Mammary epithelial cell (primary cell): ENCODE results near the gene ADAMTS6.

ENCODE experiments used
- CTCF ChIP-seq, 2 donors: IDR thresholded peaks in 1 of 2; conservative IDR thresholded peaks in 1 of 2; 2 replicates each; pipeline ENCODE4 v1.5.1; 2011 to 2012; ENCODE audit warnings: inconsistent platforms in 2 of 2, low read length in 2 of 2, mild to moderate bottlenecking in 2 of 2, control low read depth in 1 of 2, low read depth in 1 of 2; ENCODE audit not compliant: insufficient read depth in 1 of 2; ENCODE audit errors: extremely low read depth in 1 of 2
- EZH2 ChIP-seq: IDR thresholded peaks from 2 replicates; pipeline ENCODE4 v1.6.1; 2012; ENCODE audit warnings: low read length, inconsistent platforms, borderline replicate concordance

GRCh38 chr5:65440456-65440855 is 41.3 kb downstream of the ADAMTS6 start:
- TF ChIP-seq CTCF (conservative IDR thresholded peaks at IDR 0.05 in 1 of 2, IDR thresholded peaks at IDR 0.05 in 1 of 2; ENCODE audit: extremely low read depth in 1 of 2, insufficient read depth in 1 of 2, low read depth in 1 of 2, low read length in 2 of 2) (no peak), EZH2 (no peak)
